Lung microvascular endothelial cell (primary cell): ENCODE data around the gene SLC47A2. TPM values are rescaled to one million over a fixed set of nuclear protein-coding genes. Genes with fewer than 3 reads are reported as not detected.

Source experiments
- DNase-seq, 2 donors: peaks; one replicate each; pipeline versions ENCODE4 v3.0.0 to v3.0.0-alpha.2; 2010; ENCODE audit warnings: low read depth in 2 of 2
- total RNA-seq: library from RNA; depleted of rRNA; stranded (reverse); fragments of >200 nt; gene quantifications from 2 replicates; pipeline ENCODE4 v1.2.1, GENCODE V29; 2014

The SLC47A2 gene
- total RNA-seq, 1 donor from 2014 or later = not detected

DNA sequence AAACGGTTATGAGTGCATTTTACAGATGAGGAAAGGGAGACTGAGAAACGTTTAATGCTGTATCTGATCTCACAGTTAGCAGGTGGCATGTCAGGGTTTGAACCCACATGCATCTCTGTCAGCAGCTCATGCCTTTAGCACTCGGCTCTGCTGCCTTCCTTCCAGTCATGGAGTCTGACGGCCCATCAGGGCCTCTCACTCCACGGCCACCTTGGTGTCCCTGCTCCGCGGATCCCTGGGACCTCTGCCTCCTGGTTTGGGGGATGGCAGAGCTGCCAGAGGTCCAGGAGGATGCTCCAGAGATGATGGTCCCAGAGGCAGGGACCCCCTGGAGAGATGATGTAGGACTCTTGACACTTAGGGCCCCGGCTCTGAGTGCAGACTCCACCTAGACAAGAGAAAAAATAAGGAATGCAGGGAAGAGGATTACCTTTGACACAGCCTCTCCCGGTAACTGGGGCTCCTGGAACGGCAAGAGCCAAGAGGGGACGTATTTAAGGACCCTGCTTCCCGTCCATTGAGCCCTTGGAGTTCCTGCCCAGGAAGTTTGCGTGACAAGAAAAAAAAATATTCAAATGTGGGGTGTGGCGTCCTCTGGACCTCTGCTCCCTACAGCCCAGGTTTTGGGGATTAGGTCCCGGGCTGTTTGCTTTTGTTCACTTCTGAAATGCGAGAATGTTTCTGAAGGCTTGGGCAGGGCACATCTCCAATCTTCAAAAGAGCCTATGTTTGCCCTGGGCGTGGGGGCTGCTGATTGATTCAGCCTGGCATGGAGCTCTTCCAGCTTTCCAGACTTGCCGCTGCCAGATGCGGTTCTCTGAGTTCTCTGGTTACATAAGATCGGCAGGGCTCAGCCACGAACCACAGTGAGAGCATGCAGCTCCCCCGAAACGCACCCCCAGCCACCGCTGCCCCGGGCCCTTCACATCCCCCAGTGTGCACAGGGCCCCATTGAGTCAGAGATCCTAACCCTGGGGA lies 31.7 kb upstream of the SLC47A2 start, which contains the start of gene ALDH3A1:
TSS of gene ALDH3A1 (minus strand) at position 470 of the 978 bp plus-strand sequence. CDS start 3,169 bp downstream, outside the sequence.
- no peak for DNase-seq

DNA sequence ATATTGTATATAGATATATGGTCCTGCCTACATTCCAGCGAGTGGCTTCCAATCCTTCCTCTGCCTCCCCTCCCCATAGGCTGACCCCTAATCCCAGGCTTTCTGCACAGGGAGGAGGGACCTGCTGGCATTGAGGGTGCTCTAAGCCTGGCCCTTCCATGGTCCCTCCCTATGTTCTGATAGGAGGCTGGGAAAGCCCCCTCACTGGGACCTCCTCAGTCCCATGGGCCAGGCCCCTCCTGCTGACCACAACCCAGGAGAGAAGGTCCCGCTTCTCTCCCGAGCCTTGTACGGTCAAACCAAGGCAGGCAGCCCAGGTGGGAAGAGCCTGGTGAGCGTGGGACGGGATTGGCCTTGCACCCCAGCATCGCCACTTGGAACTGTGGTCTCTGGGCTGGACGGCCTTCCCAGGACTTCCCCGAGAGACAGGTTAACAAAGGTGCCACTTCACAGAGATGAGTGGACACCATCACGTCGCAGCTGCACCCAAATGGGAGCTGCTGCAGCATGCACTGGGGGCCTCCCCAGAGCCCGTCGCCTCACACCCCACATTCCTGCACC lies 30.9 kb upstream of the SLC47A2 start:
- no peak for DNase-seq

DNA sequence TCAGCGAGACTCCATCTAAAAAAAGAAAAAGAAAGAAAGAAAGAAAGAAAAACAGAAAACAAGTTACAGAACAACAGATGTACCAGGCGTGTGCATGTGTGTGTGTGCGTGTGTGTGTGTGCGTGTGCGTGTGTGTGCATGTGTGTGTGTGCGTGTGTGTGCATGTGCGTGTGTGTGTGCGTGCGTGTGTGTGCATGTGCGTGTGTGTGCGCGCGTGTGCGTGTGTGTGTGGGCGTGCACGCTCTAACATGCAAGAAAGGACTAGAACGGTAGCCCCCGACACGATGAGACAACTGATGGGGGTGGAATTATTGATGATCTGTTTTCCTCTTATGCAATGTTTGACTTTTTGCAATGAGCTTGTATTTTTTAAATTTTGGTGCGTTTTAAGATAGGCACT lies 30.1 kb upstream of the SLC47A2 start:
- DNase-seq = no peak

DNA sequence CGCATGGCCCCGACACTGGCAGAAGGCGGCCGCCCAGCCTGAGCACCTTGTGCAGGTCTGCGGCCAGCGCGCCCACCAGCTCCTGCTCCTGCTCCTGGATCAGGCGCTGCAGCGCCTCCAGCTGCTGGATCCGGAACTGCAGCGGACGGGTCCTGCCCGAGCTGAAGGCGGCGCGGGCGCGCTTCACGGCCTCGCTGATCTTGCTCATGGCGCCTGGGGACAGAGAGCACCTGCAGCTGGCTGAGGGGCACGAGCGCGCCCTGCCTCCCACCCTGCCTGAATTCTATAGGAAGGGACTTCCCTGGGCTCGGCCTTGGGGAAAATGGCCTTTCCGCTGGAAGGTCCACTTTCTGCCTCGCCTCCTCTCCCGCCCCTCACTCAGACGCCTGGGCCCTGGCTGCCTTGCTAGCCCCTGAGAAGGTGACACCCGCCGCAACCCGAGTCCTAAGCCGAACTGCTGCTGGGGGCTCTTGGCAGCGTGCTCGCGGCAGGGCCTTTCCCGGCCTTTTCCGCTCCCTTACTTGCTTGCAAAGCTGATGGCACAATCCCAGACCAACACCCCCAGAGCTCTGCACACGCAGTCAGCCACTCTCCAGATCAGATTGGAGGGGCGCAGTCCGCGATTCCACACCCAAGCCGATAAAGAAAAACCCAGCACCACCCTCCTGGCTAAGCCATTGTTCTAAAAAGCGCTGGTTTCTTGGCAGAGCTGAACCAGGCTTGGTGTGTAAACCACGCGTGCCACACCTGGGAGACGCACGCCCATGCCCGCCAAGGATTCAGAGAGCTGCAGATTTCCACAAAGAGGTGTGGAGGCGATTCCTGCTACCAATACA lies 28.8 kb upstream of the SLC47A2 start:
- peak; percentile 81 to 89 for DNase-seq

DNA sequence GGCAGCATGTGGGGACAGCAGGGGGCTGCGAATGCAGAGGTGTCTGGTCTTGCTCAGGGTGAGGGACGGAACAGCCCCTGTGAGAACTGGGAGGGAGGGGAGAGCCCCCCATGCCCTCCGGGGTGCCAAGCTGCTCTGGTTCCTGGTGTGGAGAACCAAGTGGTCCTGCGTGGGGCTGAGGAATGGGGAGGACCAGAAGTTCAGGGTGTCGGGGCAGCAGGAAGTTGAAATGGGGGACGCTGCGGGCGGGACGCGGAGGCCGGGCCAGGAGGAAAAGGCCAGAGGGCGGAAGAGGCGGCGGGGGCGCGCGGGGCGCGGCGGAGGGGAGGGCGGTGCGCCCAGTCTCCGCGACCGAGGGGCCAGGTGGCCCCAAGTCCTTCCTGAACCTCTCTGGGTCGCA lies 28.1 kb upstream of the SLC47A2 start:
- no peak for DNase-seq

DNA sequence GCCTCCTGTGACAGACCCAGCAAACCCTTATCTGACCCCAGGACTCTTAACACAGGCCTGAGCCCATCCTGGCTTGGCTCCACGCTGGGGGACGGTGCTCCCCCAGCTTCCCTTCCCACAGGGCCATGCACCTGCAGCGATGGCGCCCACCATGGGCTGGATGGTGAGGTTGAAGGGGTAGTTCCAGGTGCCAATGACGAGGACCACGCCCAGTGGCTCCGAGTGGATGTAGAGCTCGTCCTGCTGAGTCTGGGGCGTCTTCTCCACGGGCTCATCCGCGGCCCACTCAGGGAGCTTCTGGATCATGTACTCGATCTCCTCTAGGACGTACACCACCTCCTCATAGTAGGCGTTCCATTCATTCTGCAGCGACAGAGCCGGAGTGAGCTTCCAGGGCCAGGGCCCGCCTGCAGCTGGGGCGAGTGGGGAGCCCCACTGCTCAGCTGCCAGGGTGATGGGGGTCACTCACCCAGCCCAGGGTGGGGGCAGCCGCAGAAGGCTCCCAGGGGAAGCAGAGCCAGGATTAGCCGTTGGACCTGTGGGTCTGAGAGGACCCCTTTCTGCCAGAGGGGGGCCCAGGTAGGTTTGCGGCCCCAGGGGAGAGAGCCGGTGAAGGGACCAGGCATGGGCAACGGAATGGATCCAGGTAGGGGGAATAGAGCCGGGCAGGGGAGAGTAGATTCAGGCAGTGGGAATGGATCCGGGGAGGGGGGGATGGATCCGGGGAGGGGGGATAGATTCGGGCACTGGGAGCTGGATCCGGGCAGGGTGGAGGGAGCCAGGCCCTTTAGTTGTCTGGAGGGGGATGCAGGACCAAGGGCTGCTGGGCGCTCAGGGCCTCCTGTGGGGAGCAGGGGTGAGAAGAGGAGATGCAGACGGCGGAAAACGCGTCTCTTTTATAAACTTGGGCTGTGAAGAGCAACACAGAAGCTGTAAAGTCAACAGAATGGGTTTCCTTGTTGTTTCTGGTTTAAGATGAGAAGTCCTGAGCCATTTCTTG lies 27.0 kb upstream of the SLC47A2 start:
- no peak for DNase-seq

DNA sequence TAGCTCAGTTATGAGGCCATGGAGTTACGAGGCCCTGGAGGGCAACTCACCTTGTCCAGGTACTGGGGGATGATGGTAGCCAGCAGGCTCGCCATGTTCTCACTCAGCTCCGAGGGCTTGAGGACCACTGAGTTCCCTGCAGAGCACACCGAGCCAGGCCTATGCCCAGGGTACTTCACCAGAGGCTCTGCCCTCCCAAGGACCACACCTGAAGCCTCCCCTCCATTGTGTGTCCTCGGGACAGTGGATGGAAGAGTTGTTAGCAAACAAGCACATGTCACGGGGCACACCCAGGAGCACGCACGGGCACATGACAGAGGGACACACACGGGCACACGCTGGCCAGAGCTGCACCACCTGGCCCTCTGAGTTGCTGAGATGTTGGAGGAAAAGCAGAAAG lies 26.1 kb upstream of the SLC47A2 start:
- no peak for DNase-seq

DNA sequence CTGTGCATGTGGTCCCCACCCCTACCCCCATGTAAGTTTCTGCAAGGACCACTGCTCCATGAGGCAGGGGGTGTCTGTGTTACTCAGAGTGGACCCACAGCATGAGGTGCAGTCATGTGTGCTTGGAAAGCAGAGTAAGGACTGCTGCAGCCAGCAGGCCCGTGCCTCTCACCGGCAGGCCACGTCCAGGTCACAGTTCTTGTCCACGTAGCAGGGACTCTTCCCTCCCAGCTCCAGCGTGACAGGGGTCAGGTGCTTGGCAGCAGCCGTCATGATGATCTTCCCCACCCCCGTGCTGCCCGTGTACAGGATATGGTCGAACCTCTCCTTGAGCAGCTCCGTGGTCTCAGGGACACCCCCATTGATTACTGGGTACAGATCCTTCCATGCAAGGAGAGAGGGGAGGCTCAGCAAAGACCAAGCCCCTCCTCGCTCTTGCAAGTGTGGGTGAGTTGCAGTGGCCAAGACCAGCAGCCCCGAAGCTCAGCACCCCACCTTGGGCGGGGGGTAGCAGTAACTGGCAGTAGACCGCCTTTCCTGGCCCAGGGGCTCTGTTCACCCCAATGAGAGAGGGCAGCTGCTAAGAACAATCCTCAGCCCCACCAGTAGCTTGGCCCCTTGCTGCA lies 25.6 kb upstream of the SLC47A2 start:
- no peak for DNase-seq

DNA sequence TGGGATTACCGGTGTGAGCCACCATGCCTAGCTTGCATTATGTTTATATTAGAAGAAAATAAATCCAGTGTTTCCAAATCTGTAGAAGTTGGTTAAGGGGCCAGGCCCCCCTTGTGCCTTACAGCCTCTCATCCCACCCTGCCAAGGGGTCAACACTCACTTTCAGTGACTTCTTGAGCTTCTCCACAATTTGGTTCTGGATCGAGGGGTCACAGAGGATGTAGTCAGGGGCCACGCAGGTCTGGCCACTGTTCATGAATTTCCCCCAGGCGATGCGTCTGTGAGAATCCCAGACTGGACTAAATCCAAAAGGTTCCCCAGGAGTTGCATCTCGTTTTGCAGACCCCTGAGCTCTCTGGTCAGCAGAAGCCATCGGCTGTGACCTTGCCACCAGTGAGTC lies 24.5 kb upstream of the SLC47A2 start:
- DNase-seq = no peak

DNA sequence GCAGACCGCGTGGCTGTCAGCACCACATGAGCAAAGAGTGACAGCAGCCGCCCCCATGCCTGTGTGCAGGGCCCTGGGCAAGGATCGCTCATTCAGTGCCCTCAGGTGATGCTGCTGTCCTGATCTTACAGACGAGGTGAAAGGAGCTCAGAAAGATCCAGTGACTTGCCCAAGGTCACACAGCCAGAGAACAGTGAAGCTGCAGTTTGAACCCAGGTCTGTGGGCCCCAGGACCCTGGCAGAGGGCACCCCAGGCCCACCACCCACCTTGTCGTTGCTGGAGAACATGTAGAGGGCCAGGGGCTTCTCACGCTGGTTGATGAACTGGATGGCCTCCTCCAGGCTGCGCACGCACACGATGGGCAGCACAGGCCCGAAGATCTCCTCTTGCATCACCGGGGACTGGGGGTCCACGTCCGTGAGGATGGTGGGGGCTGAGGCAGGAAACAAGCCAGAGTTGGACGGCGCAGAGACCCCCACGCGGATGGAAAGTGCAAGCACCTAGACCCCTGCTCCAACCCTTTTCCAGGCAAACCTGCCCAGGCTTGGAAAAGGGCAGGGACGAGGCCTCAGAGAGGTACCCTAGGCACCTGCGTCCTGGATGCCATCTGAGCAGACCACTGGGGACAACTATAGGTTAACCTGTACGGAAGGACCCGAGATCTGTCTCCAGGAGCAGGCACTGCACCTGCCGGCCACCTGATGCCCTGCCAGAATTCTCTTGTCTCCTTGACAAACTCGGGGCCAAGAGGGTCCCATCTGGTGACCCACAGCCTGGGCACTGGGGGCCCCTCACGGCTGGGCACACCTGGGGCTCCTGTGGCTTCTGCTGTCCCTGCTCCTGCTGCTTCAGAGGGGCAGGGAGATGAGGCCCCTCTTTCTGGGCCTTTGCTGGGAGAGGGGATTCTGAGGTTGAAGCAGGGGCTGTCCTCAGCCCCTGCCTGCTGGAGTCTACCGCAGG lies 23.1 kb upstream of the SLC47A2 start:
- DNase-seq = no peak

DNA sequence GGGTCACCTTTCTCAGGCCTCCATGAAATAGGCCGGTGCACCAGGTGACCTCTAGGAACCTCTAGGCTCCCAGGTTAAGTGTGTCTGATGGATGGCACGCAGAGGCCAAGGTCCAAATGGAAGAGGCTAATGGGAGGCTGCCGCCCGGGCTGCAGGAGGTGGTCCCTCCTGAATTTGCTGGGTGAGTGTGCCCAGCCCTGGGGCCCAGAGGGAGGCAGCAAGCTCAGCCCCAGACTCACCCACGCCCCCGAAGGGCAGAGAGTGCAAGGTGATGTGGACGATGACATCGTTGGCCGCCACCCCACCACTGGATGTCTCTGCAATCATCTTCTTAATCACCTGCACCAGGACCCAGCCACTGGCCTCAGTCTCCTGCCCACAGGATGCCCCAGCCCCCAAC lies 22.4 kb upstream of the SLC47A2 start:
- DNase-seq = no peak

DNA sequence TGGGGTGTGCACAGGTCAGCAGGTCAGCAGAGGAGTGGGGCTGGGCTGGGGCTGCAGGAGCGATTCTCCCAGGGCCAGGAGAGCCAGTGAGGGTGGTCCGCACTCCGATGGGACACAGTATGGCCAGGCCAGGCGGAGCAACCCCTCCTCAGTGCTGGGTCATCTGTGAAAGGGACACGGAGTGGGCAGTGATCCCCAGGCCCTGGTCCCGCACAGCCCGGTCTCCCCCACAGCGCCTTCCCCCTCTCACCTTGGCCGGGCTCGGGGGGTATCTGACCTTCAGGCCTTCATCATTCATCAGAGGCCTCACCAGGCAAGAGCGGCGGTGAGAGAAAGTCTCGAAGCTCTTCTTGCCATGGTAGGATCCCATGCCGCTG lies 21.7 kb upstream of the SLC47A2 start:
- no peak for DNase-seq

DNA sequence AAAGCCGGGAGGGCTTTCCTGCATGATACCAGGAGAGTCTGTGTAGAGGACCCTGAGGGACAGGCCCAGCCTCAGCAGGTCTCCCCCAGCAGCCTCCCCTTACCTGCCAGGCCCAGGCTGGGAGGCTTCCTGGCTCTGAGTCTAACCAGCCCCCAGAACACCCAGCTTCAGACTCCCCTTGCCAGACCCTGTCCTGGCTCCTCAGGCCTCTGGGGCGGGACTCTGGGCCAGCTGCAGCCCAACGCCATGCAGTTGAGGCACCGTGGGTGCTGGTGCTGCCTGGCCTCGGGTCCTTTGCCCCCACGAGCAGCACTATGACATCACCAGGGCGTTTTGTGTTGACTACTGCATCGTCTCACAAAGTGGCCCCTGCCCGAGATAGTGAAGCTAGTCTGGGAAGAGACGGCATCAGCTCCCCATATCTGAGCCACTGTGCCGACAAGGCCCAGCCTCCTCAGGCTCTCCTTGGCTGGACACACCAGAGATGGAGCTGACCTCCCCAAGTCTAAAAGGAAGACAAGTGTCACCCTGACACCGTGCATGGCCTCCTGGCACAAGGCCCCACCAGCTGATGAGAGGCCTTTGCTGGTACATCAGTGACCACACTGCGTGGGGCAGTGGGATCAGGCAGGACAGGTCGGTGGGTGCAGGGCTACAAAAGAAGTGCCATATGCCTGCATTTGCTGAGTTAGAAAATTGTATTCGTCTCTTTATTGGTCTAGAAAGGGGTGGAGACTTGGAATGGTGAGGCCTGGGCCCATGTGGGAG lies 21.1 kb upstream of the SLC47A2 start:
- DNase-seq = no peak

DNA sequence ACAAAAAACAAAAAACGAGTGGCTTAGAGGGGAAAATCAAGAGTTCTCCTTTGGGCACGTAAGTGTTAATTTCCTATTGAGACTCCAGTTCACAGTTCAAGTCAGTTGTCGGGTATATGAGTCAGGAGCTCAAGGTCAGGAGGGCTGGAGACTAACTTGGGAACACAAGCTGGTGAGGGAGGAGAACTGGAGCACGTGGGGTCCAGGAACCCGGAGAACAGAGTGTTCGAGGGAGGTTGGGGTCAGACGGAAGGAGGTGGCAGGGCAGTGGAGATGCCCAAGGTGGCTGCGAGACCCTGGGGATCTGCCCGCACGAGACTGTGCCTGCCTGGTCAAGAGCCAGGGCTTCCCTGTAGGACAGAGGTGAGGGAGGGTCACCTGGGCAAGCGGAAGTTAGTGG lies 19.7 kb upstream of the SLC47A2 start:
- no peak for DNase-seq

DNA sequence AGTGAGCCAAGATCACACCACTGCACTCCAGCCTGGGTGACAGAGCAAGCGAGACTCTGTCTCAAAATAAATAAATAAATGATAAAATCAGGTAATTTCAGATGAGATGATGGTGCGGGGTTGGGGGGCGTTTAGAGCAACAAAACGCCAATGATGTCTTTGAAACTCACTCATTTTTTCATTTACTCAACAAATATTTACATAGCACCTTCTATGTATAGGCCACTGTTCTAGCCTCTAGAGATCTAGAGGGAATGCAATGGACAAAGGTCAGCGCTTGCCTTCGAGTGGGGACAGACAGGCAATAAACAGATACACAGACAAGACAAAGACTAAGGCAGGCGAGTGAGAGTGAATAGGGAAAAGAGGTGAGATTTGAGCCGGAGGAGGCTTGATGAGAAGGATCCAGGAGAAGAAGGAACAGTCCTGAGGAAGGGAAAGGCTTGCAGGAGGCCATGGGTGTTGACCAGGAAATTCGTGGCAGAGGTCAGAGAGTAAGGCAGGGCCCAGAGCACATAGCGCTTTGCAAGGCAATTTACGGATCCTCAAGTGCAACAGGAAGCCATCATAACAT lies 17.7 kb upstream of the SLC47A2 start:
- DNase-seq = no peak

DNA sequence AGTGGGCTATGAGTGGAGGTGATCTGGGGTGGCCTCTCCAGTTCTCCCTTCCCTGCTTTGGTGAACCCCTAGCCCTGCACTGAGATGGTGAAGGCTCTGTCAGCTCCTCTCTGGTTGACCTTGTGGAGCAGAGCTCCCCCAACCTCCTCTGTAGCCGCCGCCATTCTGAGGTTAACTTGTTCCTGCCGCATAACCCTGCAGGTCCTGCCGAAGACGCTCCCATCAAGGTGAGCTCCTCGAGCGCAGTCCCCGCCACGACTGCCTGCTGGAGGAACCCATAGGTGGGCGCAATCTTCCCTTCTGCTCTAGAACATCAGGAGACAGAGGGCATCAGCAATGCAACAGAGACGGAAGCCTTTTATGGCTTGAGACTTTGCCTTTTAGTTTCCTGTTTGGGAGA lies 15.2 kb upstream of the SLC47A2 start:
- DNase-seq = no peak

DNA sequence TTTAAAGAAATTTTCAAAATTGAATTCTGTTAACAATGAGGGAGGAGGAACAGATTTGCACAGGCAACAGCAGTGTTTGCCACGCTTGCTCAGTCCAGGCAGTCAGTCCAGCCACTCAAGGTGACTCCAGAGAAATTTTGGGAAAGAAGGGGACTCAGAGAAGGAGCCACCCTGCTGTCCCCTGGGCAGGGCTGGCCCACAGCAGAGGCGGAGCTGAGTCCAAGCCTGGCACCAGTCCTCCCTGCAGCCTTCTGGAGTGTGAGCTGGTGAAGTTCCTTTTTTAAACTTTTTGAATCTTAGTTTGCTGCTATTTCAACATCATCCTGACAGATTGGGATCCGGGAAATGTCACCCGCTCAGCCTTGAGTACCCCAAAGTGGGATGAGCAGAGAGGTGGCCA lies 14.5 kb upstream of the SLC47A2 start:
- DNase-seq = no peak

DNA sequence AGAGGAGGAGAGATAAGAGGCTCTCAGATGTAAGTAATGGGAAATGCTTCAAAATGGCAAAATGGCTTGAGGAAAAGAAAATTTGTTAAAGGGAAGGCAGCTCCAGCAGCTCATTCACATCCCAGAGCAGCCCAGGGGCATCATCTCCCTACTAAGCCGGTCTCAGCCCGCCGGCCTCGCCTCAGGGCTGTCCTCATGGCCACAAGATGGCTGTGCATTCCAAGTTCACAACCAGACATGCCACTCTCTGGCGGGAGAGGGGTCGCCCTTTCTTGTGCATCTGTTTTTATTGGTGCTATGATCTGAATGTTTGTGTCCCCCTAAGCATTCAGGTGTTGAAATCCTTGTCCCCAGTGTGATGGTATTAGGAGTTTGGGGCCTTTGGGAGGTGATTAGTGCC lies 13.5 kb upstream of the SLC47A2 start:
- DNase-seq = no peak
